PC-3 (cell line): ENCODE measurements around the gene AKT1.

Experiments
- CTCF ChIP-seq: fragments of 300-600 bp; sonication (generic); conservative IDR thresholded peaks from 2 replicates; pipeline ENCODE4 v1.5.1; 2017; ENCODE audit warnings: antibody characterized with exemption, low read depth, mild to moderate bottlenecking, low read length
- EZH2 ChIP-seq: fragments of 300-600 bp; sonication (generic); IDR thresholded peaks from one replicate; pipeline ENCODE4 v1.6.1; 2017; ENCODE audit warnings: antibody characterized with exemption, mild to moderate bottlenecking, low read length; ENCODE audit not compliant: unreplicated experiment

- TF ChIP-seq CTCF, result no peak
- TF ChIP-seq EZH2, result no peak
Measured at GRCh38 chr14:104788873-104789663, 6.5 kb downstream of the AKT1 start.
